Kidney (tissue), 14 donors: ENCODE data around the gene ANP32A. TPM values are rescaled to one million over a fixed set of nuclear protein-coding genes. Genes with fewer than 3 reads are reported as not detected.
"Not testable (repeated sequence)": the region's sequence is repeated elsewhere in the genome, so short reads cannot be mapped to it uniquely, and the experiment has no call there.

Experiments
- DNase-seq, 5 donors: peaks; one replicate each; pipeline ENCODE4 v3.0.0-alpha.2; 2013 to 2020
- FAIRE-seq: peaks from 2 replicates; lab custom pipeline; 2012; peaks lifted over from hg19 to GRCh38; lab: Jason Lieb, UNC
- H3K27ac ChIP-seq, 2 donors: one replicate each; pipeline ENCODE4 v1.7.0; 2013; ENCODE audit warnings: low read depth in 2 of 2, low read length in 2 of 2, inconsistent platforms in 1 of 2
- H3K27me3 ChIP-seq: one replicate; pipeline ENCODE4 v1.7.1; 2013; ENCODE audit warnings: low read length, inconsistent platforms; ENCODE audit not compliant: control insufficient read depth, insufficient read depth
- H3K36me3 ChIP-seq, 3 donors: one replicate each; pipeline versions ENCODE4 v1.7.0 to v1.7.1; 2013; ENCODE audit warnings: low read length in 3 of 3, control low read depth in 1 of 3, inconsistent platforms in 1 of 3; ENCODE audit not compliant: insufficient read depth in 3 of 3, control insufficient read depth in 2 of 3
- H3K4me1 ChIP-seq, 3 donors: one replicate each; pipeline versions ENCODE4 v1.7.0 to v1.7.1; 2013; ENCODE audit warnings: low read length in 3 of 3, inconsistent platforms in 1 of 3, low read depth in 1 of 3; ENCODE audit not compliant: control insufficient read depth in 2 of 3, insufficient read depth in 2 of 3
- H3K4me3 ChIP-seq, 3 donors: one replicate each; pipeline versions ENCODE4 v1.7.0 to v1.8.1; 2013; ENCODE audit warnings: low read length in 3 of 3, control low read depth in 1 of 3, inconsistent platforms in 1 of 3
- H3K9ac ChIP-seq, 3 donors: one replicate each; pipeline versions ENCODE4 v1.7.0 to v1.7.1; 2013; ENCODE audit warnings: low read length in 3 of 3, control low read depth in 1 of 3, inconsistent platforms in 1 of 3
- H3K9me3 ChIP-seq, 3 donors: one replicate each; pipeline versions ENCODE4 v1.7.0 to v1.7.1; 2013; ENCODE audit warnings: low read length in 3 of 3, control low read depth in 1 of 3, inconsistent platforms in 1 of 3; ENCODE audit not compliant: control insufficient read depth in 2 of 3, insufficient read depth in 1 of 3
- intact Hi-C: fragments of 100-400 bp; cut with DNase I; formaldehyde crosslinking; loops from one replicate; pipeline ENCODE4 v1.11.1; 2022
- polyA plus RNA-seq: library from polyadenylated mRNA; stranded (reverse); fragments of 350-450 nt; fragmentation: Illumina TruSeq; extraction: RNeasy Lipid Tissue Mini Kit (QIAGEN cat#74804); gene quantifications from one replicate; pipeline ENCODE4 v1.2.3, GENCODE V29; 2014; ENCODE audit warnings: low read depth, low replicate concordance; ENCODE audit not compliant: insufficient read depth
- total RNA-seq: library from RNA; stranded (reverse); fragmentation: NEBNext Ultra II Directional; extraction: Animal tissue kit (Norgen Biotek cat#: 25700); gene quantifications from one replicate; pipeline ENCODE4 v1.2.1, GENCODE V29; 2021
- TF ChIP-seq, protein P1 (sequence below): IDR thresholded peaks from 3 replicates; pipeline ENCODE4 v1.5.1; 2012; ENCODE audit warnings: mild to moderate bottlenecking, moderate library complexity, borderline replicate concordance; ENCODE audit not compliant: insufficient read depth; ENCODE audit errors: extremely low read depth
- donor health status: control.
- donor health status: control.
- donor health status: control.
- donor health status: control.
- donor health status: control.
- donor health status: DM: yes; HTN: yes; CAD: no.
- donor health status: Normal renal cell carcinoma (clear cell type).

Gene ANP32A
- total and polyA plus RNA-seq, 2 donors from 2014 or later = 113 to 148 TPM

DNA sequence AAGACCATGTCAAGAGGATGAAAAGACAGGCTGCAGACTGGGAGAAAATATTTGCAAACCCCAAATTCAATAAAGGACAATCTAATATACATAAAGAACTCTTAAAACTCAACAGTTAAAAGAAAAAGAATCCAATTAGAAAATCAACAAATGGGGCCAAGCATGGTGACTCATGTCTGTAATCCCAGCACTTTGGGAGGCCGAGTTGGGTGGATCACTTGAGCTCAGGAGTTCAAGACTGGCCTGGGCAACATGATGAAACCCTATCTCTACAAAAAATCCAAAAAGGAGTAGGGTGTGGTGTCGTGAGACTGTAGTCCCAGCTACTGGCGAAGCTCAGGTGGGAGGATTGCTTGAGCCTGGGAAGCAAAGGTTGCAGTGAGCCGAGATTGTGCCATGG lies 57.6 kb downstream of the ANP32A start:
- no peak for DNase-seq
- Histone ChIP-seq H3K27ac (no peak overlapping the region), H3K4me1 (no peaks in the 10 kb centered on the region), H3K9me3 (no peaks in the 10 kb centered on the region), H3K27me3 (no peaks in the 10 kb centered on the region), H3K9ac (no peak overlapping the region), H3K36me3 (no peaks in the 10 kb centered on the region), H3K4me3 (no peak overlapping the region)
- TF ChIP-seq, protein P1, sequence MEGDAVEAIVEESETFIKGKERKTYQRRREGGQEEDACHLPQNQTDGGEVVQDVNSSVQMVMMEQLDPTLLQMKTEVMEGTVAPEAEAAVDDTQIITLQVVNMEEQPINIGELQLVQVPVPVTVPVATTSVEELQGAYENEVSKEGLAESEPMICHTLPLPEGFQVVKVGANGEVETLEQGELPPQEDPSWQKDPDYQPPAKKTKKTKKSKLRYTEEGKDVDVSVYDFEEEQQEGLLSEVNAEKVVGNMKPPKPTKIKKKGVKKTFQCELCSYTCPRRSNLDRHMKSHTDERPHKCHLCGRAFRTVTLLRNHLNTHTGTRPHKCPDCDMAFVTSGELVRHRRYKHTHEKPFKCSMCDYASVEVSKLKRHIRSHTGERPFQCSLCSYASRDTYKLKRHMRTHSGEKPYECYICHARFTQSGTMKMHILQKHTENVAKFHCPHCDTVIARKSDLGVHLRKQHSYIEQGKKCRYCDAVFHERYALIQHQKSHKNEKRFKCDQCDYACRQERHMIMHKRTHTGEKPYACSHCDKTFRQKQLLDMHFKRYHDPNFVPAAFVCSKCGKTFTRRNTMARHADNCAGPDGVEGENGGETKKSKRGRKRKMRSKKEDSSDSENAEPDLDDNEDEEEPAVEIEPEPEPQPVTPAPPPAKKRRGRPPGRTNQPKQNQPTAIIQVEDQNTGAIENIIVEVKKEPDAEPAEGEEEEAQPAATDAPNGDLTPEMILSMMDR = no peak
- intact Hi-C loops = no loop called here
- no peak for FAIRE-seq

DNA sequence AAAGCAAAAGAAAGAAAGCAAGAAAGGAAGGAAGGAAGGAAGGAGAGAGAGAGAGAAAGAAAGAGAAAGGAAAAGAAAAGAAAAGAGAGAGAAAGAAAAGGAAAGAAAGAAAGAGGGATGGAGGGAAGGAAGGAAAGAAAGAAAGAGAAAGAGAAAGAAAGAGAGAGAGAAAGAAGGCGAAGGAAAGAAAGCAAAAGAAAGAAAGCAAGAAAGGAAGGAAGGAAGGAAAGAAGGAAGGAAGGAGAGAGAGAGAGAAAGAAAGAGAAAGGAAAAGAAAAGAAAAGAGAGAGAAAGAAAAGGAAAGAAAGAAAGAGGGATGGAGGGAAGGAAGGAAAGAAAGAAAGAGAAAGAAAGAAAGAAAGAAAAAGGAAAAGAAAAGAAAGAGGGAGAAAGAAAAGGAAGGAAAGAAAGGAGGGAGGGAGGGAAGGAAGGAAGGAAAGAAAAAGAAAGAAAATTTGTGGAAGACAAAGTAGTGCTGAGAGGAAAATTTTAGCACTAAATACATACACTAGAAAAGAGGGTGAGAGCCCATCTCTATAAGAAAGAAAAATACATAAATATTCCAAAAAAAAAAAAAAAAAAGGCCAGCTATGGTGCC lies 60.6 kb downstream of the ANP32A start:
- H3K4me1 ChIP-seq, intact Hi-C loops, H3K4me3 ChIP-seq, FAIRE-seq, H3K9ac ChIP-seq, H3K27ac ChIP-seq, DNase-seq, H3K27me3 ChIP-seq, H3K36me3 ChIP-seq, H3K9me3 ChIP-seq: not testable (repeated sequence)

DNA sequence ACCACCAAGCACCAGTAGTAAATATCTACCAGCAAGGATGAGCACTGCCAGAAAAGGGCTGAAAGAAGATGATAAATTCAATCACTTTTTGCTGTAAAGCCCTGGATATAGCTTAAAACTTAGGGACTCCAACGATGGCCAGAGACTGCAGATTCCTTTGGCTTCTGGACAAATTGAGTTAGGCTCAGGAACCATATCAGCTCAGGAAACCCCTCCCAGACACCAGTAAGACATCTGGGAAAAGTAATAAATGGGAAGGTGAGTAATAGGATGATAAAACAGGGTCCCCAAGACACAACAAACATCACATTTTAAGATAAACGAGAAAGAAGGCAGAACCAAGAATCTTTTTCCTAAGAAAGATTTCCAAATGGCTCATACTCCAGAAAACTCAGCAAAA lies 65.0 kb downstream of the ANP32A start:
- FAIRE-seq = no peak
- no peaks in the 10 kb centered on the region for H3K36me3 ChIP-seq
- H3K27ac ChIP-seq = no peak overlapping the region
- intact Hi-C loops = no loop called here
- no peak for DNase-seq
- no peaks in the 10 kb centered on the region for H3K4me1 ChIP-seq
- no peak overlapping the region for H3K9ac ChIP-seq
- TF ChIP-seq, protein P1 = no peak
- H3K4me3 ChIP-seq = no peak overlapping the region
- no peaks in the 10 kb centered on the region for H3K27me3 ChIP-seq
- H3K9me3 ChIP-seq = no peaks in the 10 kb centered on the region

DNA sequence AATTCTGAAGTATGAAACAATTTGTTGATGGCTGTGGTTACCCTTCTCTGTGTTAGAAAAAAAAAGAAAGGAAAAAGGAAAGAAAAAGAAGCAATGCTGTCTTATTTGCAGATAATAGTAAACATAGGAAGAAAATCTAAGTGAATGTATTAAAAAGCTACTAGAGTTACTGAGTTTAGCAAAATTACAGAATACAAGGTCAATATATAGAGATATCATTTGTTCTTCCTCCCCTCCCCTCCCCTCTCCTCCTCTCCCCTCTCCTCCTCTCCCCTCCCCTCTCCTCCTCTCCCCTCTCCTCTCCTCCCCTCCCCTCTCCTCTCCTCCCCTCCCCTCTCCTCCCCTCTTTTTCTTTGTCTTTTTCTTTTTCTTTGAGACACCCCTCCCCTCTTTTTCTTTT lies 69.1 kb downstream of the ANP32A start:
- intact Hi-C loops = no loop called here
- no peak for FAIRE-seq

More for the DNA sequence above, 69.1 kb downstream of the ANP32A start:
- TF ChIP-seq, protein P1 = no peak
- H3K4me1 ChIP-seq = no peaks in the 10 kb centered on the region
- no peaks in the 10 kb centered on the region for H3K27me3 ChIP-seq
- no peaks in the 10 kb centered on the region for H3K9me3 ChIP-seq
- no peaks in the 10 kb centered on the region for H3K36me3 ChIP-seq
- no peak overlapping the region for H3K4me3 ChIP-seq
- H3K9ac ChIP-seq = no peak overlapping the region
- no peak overlapping the region for H3K27ac ChIP-seq
- no peak for DNase-seq
